Osteoblast (primary cell): Measurements from ENCODE around the gene ANKRD33B. TPM values are rescaled to one million over a fixed set of nuclear protein-coding genes. Genes with fewer than 3 reads are reported as not detected.

Experiments used
- DNase-seq: peaks from one replicate; pipeline ENCODE4 v3.0.0; 2011; ENCODE audit warnings: low spot score, mixed read lengths; ENCODE audit not compliant: insufficient read length; ENCODE audit errors: missing footprints
- H2AFZ ChIP-seq: 2 replicates; pipeline ENCODE4 v1.6.0; 2011; ENCODE audit warnings: mild to moderate bottlenecking, low read length
- H3K27ac ChIP-seq: 2 replicates; pipeline ENCODE4 v1.5.1; 2011; ENCODE audit warnings: mild to moderate bottlenecking, low read depth, low read length, moderate library complexity
- H3K27me3 ChIP-seq: 2 replicates; pipeline ENCODE4 v1.6.0; 2012; ENCODE audit warnings: mild to moderate bottlenecking, control low read depth, inconsistent platforms, low read length, moderate library complexity; ENCODE audit not compliant: insufficient read depth
- H3K36me3 ChIP-seq: 2 replicates; pipeline ENCODE4 v1.5.1; 2011; ENCODE audit warnings: mild to moderate bottlenecking, low read length, control low read depth, moderate library complexity; ENCODE audit not compliant: insufficient read depth
- H3K4me1 ChIP-seq: 2 replicates; pipeline ENCODE4 v1.5.1; 2011; ENCODE audit warnings: mild to moderate bottlenecking, low read length, control low read depth, moderate library complexity; ENCODE audit not compliant: insufficient read depth
- H3K4me2 ChIP-seq: 2 replicates; pipeline ENCODE4 v1.6.0; 2011; ENCODE audit warnings: mild to moderate bottlenecking, low read length; ENCODE audit not compliant: insufficient read depth
- H3K4me3 ChIP-seq: fragments of 200-600 bp; sonication (generic); 3 replicates; pipeline ENCODE4 v1.5.1; 2012; ENCODE audit warnings: mild to moderate bottlenecking, low read length, inconsistent platforms; ENCODE audit not compliant: insufficient read depth
- H3K79me2 ChIP-seq: 2 replicates; pipeline ENCODE4 v1.6.0; 2012; ENCODE audit warnings: mild to moderate bottlenecking, low read length, control low read depth, inconsistent platforms; ENCODE audit not compliant: insufficient read depth
- H3K9me3 ChIP-seq: 2 replicates; pipeline ENCODE4 v1.5.1; 2011; ENCODE audit warnings: low read depth, low read length, control low read depth
- H4K20me1 ChIP-seq: 2 replicates; pipeline ENCODE4 v1.6.0; 2012; ENCODE audit warnings: mild to moderate bottlenecking, low read length, control low read depth; ENCODE audit not compliant: insufficient read depth
- total RNA-seq: library from RNA; depleted of rRNA; stranded (reverse); fragments of >200 nt; gene quantifications from 2 replicates; pipeline ENCODE4 v1.2.3, GENCODE V29; 2012
- TF ChIP-seq, protein P1 (sequence below): IDR thresholded peaks from 2 replicates; pipeline ENCODE4 v1.5.1; 2011; ENCODE audit warnings: mild to moderate bottlenecking, low read depth, low read length, moderate library complexity; ENCODE audit errors: extremely low read depth

ANKRD33B gene
- total RNA-seq, 1 donor = 5.1 TPM

DNA sequence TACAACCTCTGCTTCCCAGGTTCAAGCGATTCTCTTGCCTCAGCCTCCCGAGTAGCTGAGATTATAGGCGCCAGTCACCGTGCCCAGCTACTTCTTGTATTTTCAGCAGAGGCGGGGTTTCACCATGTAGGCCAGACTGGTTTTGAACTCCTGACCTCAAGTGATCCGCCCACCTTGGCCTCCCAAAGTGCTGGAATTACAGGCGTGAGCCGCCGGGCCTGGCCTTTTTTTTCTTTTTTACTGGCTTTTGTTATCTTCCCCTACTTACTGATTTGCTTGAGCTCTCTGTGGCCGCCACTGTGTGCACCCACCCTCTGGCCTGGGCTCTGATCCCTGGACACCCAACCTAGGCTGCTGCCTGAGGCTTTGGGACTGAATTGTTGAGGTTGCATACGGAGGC is 60.3 kb downstream of the ANKRD33B start:
- Histone ChIP-seq H3K27me3 (no peaks in the 10 kb centered on the region), H2AFZ (no peak overlapping the region), H4K20me1 (no peaks in the 10 kb centered on the region), H3K9me3 (no peaks in the 10 kb centered on the region), H3K4me3 (no peak overlapping the region), H3K4me2 (no peak overlapping the region), H3K79me2 (no peaks in the 10 kb centered on the region), H3K36me3 (no peaks in the 10 kb centered on the region), H3K4me1 (peaks cover 6% of the 10 kb centered on the region), H3K27ac (no peak overlapping the region)
- TF ChIP-seq, protein P1, sequence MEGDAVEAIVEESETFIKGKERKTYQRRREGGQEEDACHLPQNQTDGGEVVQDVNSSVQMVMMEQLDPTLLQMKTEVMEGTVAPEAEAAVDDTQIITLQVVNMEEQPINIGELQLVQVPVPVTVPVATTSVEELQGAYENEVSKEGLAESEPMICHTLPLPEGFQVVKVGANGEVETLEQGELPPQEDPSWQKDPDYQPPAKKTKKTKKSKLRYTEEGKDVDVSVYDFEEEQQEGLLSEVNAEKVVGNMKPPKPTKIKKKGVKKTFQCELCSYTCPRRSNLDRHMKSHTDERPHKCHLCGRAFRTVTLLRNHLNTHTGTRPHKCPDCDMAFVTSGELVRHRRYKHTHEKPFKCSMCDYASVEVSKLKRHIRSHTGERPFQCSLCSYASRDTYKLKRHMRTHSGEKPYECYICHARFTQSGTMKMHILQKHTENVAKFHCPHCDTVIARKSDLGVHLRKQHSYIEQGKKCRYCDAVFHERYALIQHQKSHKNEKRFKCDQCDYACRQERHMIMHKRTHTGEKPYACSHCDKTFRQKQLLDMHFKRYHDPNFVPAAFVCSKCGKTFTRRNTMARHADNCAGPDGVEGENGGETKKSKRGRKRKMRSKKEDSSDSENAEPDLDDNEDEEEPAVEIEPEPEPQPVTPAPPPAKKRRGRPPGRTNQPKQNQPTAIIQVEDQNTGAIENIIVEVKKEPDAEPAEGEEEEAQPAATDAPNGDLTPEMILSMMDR = no peak
- DNase-seq = no peak

DNA sequence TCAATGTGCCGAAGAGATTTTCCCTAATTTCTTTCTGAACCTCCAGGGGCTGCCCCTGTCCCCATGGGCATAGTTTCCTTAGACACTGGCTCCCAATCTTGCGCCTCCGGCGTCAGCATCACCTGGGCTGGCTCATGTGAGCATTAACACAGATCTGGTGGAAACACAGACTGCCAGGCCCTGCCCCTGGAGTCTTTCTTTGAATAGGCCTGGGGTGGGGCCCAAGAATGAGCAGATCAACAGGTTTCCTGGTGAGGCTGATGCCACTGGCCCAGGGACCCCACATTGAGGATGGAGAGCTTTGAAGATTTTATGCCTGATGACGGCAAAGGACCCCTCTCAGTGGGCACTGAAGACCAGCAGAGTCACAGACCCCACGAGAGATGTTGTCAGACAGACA is 60.8 kb downstream of the ANKRD33B start:
- TF ChIP-seq, protein P1 = no peak
- no peak overlapping the region for H3K27ac ChIP-seq
- no peaks in the 10 kb centered on the region for H3K9me3 ChIP-seq
- H4K20me1 ChIP-seq = no peaks in the 10 kb centered on the region
- H3K4me1 ChIP-seq = peaks cover 6% of the 10 kb centered on the region
- H3K27me3 ChIP-seq = no peaks in the 10 kb centered on the region
- no peak overlapping the region for H3K4me3 ChIP-seq
- H3K4me2 ChIP-seq = no peak overlapping the region
- H3K36me3 ChIP-seq = no peaks in the 10 kb centered on the region
- no peak overlapping the region for H2AFZ ChIP-seq
- DNase-seq = no peak
- no peaks in the 10 kb centered on the region for H3K79me2 ChIP-seq

DNA sequence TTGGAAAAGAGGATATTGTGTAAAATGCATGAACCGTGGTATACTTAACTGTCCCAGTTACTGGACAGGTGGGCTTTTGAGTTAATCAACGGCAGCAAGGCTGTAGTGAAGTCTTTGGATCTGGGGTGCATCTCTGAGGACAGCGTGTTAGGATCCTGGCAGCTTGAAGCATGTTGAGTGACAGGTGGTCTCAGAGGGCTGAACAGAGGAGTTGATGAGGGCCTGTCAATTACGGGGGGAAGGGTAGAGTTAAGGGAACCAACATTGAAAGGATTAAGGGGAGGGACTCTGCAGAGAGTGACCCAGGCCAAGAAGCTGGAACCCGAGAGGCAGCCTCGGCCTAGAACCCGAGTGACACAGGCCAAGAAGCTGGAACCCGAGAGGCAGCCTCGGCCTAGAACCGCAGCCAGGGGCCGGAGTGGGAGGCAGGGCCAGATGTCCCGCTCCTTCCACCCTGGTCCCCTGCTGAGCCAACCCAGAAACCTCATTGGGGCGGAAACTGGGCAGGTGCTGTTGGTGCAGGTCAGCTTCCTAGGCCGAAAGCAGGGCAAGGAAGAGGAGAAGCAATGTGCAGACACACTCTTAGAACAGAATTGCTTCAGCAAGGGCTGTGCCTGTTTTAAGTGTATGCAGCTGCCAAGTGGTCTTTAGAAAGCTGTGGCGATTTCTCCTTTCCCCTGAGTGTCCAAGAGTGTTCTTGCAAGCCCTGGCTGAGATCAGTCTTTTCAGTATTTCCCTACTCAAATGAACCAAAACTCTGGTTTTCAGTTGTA is 62.0 kb downstream of the ANKRD33B start:
- TF ChIP-seq, protein P1 = no peak
- DNase-seq = no peak
- Histone ChIP-seq H3K27me3 (no peaks in the 10 kb centered on the region), H3K4me1 (peaks cover 6% of the 10 kb centered on the region), H3K36me3 (no peaks in the 10 kb centered on the region), H3K4me3 (no peak overlapping the region), H2AFZ (no peak overlapping the region), H3K79me2 (no peaks in the 10 kb centered on the region), H3K27ac (no peak overlapping the region), H3K4me2 (no peak overlapping the region), H4K20me1 (no peaks in the 10 kb centered on the region), H3K9me3 (no peaks in the 10 kb centered on the region)

DNA sequence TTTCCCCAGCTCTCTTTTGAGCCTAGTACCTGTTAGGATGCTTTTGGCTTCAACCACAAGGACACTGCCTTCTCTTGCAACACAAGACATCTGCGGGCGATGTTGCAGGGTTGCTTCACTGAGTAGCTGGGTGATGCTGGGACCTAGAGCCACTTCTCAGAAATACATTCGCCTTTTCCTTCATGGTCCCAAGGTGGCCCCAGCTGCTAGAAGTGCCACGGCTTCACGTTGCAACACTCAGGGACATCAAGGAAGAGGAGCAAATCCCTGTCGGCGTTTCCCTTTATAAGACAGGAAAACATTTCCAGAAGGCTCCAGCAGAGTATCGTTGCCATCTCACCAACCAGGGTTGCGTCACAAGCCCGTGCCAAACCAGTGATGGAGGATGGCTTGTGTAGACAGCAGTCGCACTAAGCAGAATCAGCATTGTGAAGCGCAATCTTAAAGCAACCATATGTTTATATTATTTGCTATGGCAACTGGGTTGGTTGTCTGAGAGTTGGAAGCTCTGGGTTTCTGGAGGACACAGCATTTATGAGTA is 62.7 kb downstream of the ANKRD33B start:
- H3K9me3 ChIP-seq = no peaks in the 10 kb centered on the region
- no peaks in the 10 kb centered on the region for H3K27me3 ChIP-seq
- TF ChIP-seq, protein P1 = no peak
- peak overlapping the region; percentile 95 for H3K4me2 ChIP-seq
- no peak overlapping the region for H2AFZ ChIP-seq
- H3K4me1 ChIP-seq = peaks cover 6% of the 10 kb centered on the region
- H3K79me2 ChIP-seq = no peaks in the 10 kb centered on the region
- no peaks in the 10 kb centered on the region for H4K20me1 ChIP-seq
- H3K36me3 ChIP-seq = no peaks in the 10 kb centered on the region
- H3K4me3 ChIP-seq = no peak overlapping the region
- no peak overlapping the region for H3K27ac ChIP-seq
- no peak for DNase-seq
